HG02763 (cell line): ENCODE results near the gene CAPRIN2.

ENCODE experiments used
- ATAC-seq: cut with Tn5 transposase; IDR thresholded peaks from one replicate; pipeline ENCODE4 v1.9.1; 2021; ENCODE audit warnings: mild to moderate bottlenecking, moderate library complexity; ENCODE audit not compliant: unreplicated experiment

CAPRIN2 gene

GRCh38 chr12:30707613-30708342, 47.0 kb downstream of the CAPRIN2 start:
- ATAC-seq: no peak

- ATAC-seq: no peak
These were observed 48.3 kb downstream of the CAPRIN2 start for GRCh38 chr12:30706476-30706875.

GRCh38 chr12:30701056-30701455, 53.7 kb downstream of the CAPRIN2 start:
- no peak for ATAC-seq

- ATAC-seq: no peak
These were observed 54.4 kb downstream of the CAPRIN2 start for GRCh38 chr12:30700216-30700900.

GRCh38 chr12:30698346-30698745, 56.4 kb downstream of the CAPRIN2 start:
- no peak for ATAC-seq

GRCh38 chr12:30696943-30697342, 57.8 kb downstream of the CAPRIN2 start:
- ATAC-seq: no peak

GRCh38 chr12:30696486-30696885, 58.3 kb downstream of the CAPRIN2 start:
- ATAC-seq: no peak

- peak; percentile 25 for ATAC-seq
These were observed 58.7 kb downstream of the CAPRIN2 start for GRCh38 chr12:30696103-30696408.

GRCh38 chr12:30695199-30696102, 59.3 kb downstream of the CAPRIN2 start, which contains the start of gene IPO8:
IPO8 (minus strand) TSS chr12:30695869; CDS start chr12:30695647, 222 bp downstream.
- peak; percentile 85 for ATAC-seq

GRCh38 chr12:30694412-30695198, 60.1 kb downstream of the CAPRIN2 start:
- ATAC-seq: peak; percentile 40

- no peak for ATAC-seq
These were observed 62.3 kb downstream of the CAPRIN2 start for GRCh38 chr12:30692470-30692869.

- ATAC-seq: no peak
These were observed 63.5 kb downstream of the CAPRIN2 start for GRCh38 chr12:30691122-30691879.

- no peak for ATAC-seq
These were observed 67.3 kb downstream of the CAPRIN2 start for GRCh38 chr12:30687265-30687986.

GRCh38 chr12:30679241-30679640, 75.5 kb downstream of the CAPRIN2 start:
- ATAC-seq: no peak

GRCh38 chr12:30678221-30678620, 76.5 kb downstream of the CAPRIN2 start:
- ATAC-seq: no peak

GRCh38 chr12:30661210-30661609, 93.5 kb downstream of the CAPRIN2 start:
- no peak for ATAC-seq
